Activated gamma-delta T cell (primary cell): ENCODE results near the gene AUTS2.

Experiments used
- DNase-seq: peaks from one replicate; lab custom pipeline; 2025; lab: John Stamatoyannopoulos, UW

The AUTS2 gene

DNA sequence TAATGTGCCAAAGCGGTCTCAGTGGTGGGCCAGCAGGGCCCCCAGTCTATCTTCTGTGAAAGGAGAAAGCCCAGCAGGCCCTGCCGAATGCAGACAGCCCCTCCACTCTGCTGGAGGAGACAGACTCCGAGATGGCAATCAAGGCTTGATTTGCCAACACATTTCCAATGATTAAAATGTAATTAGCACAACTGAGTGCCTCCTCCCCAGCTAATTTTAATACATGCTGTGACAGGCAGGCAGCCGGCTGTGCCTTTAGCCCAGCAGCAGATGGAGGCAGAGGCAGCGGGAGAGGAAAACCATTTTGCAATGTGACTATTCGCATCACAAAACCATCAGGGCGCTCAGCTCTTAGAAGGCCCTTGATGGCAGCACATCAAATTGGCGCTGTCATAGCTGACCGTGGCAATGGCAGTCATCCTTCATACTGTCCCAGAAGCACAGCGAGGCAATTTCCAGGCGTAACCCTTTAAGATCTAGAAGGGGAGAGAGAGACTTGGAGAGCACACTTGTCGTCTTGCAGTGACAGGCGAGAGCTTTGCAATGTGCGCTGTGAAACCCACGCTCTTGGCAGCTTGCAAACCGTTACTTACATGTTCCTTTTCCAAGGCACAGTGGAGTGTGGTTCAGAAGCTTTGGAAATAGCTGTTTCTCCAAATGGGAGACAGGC is 818.8 kb downstream of the AUTS2 start:
- no peak for DNase-seq

DNA sequence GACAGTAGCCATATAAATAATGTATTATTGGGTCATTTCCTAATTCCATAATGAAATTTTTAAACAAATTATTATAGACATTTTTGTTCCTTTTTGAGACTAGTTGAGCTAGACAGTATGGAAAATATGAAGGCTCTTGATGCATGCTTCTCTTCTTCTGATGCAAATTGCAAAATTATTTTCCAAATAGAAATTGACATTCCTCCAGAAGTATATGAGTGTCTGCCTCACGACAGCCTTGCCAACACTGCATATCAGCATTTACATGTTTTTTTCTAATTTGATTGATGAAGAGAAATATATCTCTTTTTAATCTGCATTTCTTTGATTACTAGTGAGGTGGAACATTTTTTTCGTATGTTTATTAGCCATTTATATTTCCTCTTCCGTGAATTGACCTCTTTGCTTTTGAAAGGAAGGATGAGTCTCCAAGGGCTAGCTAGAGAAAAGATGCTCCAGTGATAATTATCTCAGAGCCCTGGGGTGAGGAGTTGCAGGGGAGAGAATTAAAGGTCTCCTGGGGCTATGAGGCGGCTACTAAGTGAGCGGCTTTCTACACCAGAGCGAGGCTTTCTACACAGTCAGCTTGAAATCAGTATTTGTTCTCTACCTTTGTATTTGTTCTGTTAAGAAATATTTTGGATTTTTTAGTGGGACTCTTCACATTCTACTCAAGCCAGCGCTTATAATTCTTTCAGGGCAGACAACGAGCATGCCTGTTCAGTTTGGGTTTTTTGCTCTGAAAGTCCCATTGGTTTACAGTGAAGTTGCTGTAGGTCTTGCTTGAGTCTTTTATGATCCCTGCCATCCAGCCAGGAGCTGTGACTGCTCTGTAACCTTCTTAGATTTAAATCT is 821.5 kb downstream of the AUTS2 start:
- no peak for DNase-seq

- DNase-seq = no peak
Observed at GRCh38 chr7:70420381-70420662, 822.0 kb downstream of the AUTS2 start.

- no peak for DNase-seq
Observed at GRCh38 chr7:70421319-70421718, 823.0 kb downstream of the AUTS2 start.

DNA sequence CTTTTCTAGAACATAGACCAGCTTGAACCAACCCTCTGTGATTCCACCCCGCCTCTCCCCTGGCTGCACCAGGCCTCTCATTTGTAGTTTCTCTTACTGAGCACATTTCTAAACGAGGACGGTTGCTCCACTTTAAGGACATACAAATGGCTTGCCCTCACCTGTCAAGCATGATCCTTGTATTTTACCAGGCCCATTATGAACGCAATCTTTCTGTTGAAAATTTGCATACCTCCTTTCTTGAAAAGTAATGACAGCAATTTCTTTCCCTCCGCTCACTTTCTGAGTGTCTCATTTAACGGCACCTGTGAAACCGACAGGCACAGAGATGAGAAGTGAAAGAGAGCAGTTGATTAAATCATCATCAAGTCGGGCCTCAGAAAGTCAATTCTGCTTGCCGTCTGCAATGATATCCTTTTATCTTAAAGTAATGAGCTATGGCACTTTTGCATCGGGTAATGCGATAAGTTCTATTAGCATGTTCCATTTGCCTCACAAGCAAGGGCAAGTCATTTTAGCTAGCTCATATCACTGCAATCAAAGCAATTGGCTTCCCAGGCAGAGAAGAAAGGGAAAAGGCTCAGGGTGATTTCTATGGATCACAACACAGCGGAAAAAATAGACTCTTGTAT is 828.1 kb downstream of the AUTS2 start:
- DNase-seq = no peak

GRCh38 chr7:70432567-70433001 is 834.3 kb downstream of the AUTS2 start:
- no peak for DNase-seq

DNA sequence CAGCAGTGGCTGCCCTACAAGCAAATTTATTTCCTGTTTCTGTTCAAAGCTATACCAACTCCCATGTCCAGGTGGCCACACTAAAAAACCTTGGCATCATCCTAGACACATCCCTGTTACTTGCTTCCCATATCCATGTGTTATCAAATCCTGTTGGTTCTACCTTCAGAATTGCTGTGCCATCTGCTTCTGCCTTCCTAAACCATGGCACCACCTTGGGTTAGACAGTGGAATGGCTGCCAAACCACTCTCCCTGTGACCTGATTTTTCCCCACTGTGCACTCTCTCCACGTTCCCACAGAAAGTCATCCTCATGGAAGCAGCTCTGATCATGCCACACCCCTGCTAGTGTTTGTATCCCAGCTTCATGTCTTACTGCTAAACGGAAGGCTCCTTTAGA is 836.1 kb downstream of the AUTS2 start:
- DNase-seq = no peak

- DNase-seq = no peak
Observed at GRCh38 chr7:70434821-70435220, 836.5 kb downstream of the AUTS2 start.

DNA sequence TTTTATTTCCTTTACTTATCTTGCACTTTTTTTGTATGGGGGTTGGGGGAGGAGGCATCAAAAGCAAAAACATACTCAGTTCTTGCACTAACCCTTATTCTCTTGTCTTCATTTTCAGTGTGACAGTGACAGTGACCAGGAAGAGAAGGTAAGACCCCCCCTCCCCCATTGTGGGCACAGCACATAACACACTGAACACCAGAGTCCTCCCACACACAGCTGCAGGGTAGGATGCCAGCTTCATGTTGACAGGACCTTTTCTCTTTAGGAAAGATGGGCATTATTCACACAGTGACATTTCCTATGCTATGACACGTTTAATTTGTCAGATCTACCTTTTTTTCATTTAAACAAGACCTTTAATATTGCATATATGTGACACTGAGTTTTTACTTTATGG is 837.4 kb downstream of the AUTS2 start:
- no peak for DNase-seq

DNA sequence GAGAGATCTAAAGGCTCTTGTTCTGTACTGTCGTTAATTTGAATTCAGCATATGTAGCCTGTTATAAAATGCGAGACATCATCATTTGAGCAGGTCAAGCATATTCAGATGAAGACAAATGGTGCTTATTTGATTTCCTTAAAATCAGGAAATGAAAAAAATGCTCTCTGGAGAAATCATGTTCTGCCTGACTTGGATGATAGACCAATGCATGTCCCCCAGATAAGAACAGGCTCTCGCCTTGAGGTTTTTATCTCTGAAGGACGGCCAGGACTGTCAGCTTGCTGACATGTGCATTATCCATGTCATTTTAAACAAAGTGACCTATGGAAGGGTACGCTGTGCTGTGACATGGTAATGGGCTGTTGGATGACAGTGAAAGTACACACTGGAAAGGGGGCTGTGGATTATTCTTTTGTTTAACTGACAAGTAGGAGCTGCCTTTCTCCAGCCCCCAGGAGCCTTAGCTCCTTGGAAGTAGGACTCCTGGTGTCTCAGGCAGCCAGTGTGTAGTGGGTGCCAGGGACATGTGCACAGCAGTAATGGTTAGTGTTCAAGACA is 838.6 kb downstream of the AUTS2 start:
- no peak for DNase-seq

GRCh38 chr7:70439651-70440050 is 841.4 kb downstream of the AUTS2 start:
- no peak for DNase-seq

GRCh38 chr7:70446448-70447143 is 848.3 kb downstream of the AUTS2 start:
- DNase-seq = no peak

- no peak for DNase-seq
Observed at GRCh38 chr7:70448312-70448906, 850.1 kb downstream of the AUTS2 start.

DNA sequence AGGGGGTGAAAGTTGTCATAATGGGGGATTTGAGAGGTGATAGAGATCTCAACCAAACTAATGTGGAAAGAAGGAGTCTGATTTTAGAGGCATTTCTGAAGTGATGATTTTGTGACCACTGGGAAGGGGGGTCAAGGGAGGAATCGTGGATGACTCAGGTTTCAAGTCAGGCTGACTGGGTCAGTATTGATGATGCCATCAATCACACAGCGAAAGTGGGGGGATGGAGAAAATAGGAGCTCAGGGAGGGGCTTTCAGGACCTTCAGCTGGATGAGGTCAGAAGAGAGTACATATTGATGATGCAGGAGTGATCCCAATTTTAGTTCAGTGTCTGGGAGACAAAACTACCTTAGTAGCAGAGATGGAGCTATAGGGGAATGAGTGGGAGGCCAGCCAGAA is 852.5 kb downstream of the AUTS2 start:
- DNase-seq = no peak

GRCh38 chr7:70455925-70456324 is 857.6 kb downstream of the AUTS2 start:
- no peak for DNase-seq

DNA sequence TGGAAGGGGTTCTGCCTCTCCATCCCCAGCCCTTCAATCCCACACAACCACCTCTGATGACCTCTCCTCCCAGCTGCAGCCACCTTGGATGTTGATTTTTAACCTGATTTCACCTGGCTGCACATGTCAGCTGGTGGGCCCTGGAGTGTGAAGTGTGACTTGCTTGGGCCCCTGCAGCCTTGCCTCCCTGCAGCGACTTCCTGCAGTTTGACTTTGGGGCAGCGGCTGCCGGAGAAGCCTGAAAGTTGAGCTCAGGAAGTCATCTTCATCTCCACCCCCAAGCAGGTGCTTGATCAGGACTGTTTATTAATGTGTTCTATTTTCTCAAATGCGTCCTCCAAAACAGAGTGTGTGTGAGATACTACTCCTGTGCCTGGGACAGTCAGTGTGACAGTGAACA is 858.4 kb downstream of the AUTS2 start:
- no peak for DNase-seq

DNA sequence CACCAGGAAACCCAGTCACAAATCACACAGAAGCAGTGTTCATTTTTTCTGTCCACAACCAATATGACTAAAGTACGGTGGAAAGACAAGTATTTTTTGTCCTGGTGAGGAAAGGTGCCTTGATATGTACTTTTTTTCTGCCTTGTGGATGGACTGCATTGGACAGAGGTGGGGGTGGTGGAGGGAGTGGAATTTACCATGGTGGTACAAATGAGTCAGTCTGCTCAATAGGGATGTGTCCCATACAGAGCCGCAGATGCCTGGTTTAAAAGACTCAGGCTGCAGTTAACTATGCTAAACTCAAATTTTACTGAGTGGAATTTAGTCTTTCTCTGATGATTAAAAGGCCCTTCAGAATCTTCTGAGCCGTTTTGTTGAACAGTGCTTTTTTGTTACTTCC is 859.2 kb downstream of the AUTS2 start:
- DNase-seq = no peak

- DNase-seq = no peak
Observed at GRCh38 chr7:70457883-70458680, 859.8 kb downstream of the AUTS2 start.

DNA sequence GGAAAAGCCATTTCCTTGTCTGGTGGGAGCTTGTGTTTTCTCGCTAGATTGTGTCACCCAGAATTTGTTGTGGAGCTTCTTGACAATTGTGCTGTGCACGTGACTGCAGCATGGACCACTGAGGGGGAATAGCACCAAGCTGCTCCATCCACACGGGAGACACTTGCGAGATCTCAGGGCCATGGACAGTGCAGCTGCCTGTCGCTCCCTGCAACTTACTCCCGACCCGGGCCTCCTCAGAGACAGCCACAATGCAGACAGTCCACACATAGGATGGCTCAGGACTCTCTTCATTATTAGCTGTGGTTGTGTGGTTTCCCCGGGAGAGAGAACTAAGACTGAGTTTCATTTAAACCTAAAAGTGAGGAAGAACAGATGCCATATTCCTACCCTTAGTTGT is 860.5 kb downstream of the AUTS2 start:
- DNase-seq = no peak

GRCh38 chr7:70459546-70459945 is 861.3 kb downstream of the AUTS2 start:
- DNase-seq = no peak

GRCh38 chr7:70460071-70460470 is 861.8 kb downstream of the AUTS2 start:
- no peak for DNase-seq
